ENCODE measurements around the gene PMFBP1. TPM values are rescaled to one million over a fixed set of nuclear protein-coding genes. Genes with fewer than 3 reads are reported as not detected.
"Not testable (repeated sequence)": the region's sequence is repeated elsewhere in the genome, so short reads cannot be mapped to it uniquely, and the experiment has no call there.

PMFBP1 gene
- total RNA-seq, 2 experiments from 2014 or later, result 3.1 to 3.3 TPM

DNA sequence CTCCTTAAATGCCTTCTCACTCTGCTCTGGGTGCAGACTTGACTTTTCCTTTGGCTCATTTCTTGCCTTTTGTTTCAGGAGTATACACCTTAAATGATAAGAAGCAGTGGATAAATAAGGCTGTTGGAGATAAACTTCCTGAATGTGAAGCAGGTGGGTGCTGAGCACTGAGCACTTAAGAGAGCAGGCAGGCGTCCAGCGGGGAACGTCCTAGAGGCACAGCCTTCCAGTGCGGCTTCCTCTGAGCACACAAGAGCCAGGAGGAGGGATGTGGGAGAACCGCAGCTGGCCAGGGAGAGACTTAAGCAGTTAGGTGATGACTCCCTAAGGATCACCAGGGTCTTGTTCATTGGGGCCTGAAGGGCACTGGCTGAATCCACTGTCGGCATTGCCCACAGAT, 96.9 kb downstream of the PMFBP1 start:
- H3K27me3 Mint-ChIP-seq; POLR2A ChIA-PET; H3K36me3 Mint-ChIP-seq (ENCODE audit: low read depth); H3K4me3 Mint-ChIP-seq; H3K9me3 Mint-ChIP-seq; DNase-seq; H3K4me1 Mint-ChIP-seq; H3K27ac Mint-ChIP-seq: not testable (repeated sequence)
- CTCF ChIA-PET, result interaction anchor here (0.7 kb wide), 1 partner anchor 10 kb away, joined by 3 read pairs; no protein-coding TSS in a partner anchor

DNA sequence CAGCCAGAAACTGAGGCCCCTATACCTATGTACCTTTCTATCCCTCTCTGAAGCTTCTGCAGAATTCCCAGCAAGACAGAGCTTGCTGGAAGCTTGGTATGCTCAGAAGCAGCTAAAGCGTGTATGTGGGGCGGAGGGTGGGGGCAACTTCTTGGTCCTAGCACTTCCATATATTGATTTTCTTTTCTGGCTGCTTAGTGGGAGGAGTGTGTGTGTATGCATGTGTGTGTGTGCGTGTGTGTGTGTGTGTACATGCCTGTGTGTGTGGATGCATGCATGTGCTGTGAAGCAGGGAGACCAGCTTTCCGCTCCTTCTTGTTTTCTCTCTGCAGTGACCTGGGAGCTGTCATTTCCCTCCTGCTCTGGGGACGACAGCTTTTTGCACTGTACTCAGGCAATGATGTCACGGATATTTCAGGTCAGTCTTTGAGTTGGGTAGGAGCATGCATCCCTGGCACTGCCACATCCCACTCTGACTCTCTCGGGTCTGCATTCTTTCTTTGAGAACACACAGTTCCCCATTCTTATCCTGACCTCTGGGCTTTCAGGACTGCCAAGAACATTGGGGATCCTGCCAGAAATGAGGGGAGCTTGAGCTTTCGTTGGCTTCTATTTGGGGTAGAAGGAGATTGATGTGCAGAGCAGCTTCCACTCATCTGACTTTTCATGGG, 98.3 kb downstream of the PMFBP1 start:
- POLR2A ChIA-PET, result no interaction called here
- DNase-seq, result no peak
- H3K27ac Mint-ChIP-seq, result no peak overlapping the region
- H3K36me3 Mint-ChIP-seq (ENCODE audit: low read depth), result no peaks in the 10 kb centered on the region
- H3K27me3 Mint-ChIP-seq, result no peaks in the 10 kb centered on the region
- no peak overlapping the region for H3K4me3 Mint-ChIP-seq
- H3K9me3 Mint-ChIP-seq, result no peaks in the 10 kb centered on the region
- no peaks in the 10 kb centered on the region for H3K4me1 Mint-ChIP-seq
- CTCF ChIA-PET, result no interaction called here

DNA sequence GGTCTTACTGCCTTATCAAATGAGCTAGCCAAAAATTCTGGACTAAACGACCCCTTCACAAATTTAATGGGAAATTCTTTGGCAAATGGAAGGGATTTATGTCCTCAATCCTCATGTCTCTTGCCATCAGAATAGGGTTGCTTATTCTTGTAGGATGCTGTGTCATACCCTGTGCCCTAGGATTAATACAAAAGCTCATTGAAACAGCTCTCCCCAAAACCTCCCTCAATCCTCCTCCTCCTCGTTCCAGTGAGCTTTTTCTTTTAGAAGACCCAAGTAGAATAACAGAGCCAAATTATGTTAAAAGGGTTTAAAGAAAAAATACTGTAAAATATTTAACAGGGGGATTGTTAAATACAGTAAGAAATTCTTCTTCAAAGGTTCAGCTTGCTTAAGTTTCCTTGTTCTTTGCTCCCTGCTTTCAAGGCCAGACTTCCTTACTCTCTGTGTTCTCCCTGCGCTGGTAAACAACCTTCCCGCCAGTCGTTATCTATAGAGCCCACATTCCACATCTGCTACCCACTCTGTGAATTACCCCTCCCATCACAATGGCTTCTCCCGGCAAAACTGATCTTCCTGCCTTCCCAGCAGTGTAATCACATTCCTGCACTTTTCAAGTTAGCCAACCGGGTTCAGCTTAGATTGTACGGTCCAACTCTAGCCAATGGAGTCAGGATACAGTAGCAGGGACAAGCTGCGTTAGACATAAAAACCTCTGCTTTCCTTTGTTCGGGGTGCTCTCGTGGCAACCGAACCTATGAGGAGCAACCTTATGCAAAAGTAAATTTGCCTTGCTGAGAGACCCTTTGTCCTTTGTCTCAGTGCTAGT, 99.2 kb downstream of the PMFBP1 start:
- DNase-seq, result no peak
- no peaks in the 10 kb centered on the region for H3K9me3 Mint-ChIP-seq
- H3K4me1 Mint-ChIP-seq, result no peaks in the 10 kb centered on the region
- ChIA-PET POLR2A (no interaction called here), CTCF (interaction anchor here (0.8 kb wide), 1 partner anchor 10 kb away, joined by 3 read pairs; no protein-coding TSS in a partner anchor)
- no peaks in the 10 kb centered on the region for H3K36me3 Mint-ChIP-seq (ENCODE audit: low read depth)
- no peak overlapping the region for H3K27ac Mint-ChIP-seq
- H3K27me3 Mint-ChIP-seq, result no peaks in the 10 kb centered on the region
- H3K4me3 Mint-ChIP-seq, result no peak overlapping the region

Other genes starting within 250 kb of the PMFBP1 start
- gene PKD1L3, start 171.8 kb downstream of the PMFBP1 start, total RNA-seq, result under 1 TPM; 0.12 to 0.17 TPM
- gene DHODH, start 163.4 kb downstream of the PMFBP1 start, total RNA-seq, result 10 to 100 TPM; 10.9 to 11.8 TPM
- gene HP, start 117.7 kb downstream of the PMFBP1 start, total RNA-seq, result not detected
- gene HPR, start 108.9 kb downstream of the PMFBP1 start, total RNA-seq, result not detected
- 10 to 100 TPM; 14.8 to 16.0 TPM for gene TXNL4B, start 78.5 kb downstream of the PMFBP1 start, total RNA-seq
- gene DHX38, start 78.3 kb downstream of the PMFBP1 start, total RNA-seq, result 10 to 100 TPM; 67.5 to 82.3 TPM